RKO (cell line): Measurements from ENCODE around the gene LY9.

Experiments used
- DNase-seq: peaks from one replicate; pipeline ENCODE4 v3.0.0-alpha.2; 2016; ENCODE audit warnings: low spot score

The LY9 gene, protein sequence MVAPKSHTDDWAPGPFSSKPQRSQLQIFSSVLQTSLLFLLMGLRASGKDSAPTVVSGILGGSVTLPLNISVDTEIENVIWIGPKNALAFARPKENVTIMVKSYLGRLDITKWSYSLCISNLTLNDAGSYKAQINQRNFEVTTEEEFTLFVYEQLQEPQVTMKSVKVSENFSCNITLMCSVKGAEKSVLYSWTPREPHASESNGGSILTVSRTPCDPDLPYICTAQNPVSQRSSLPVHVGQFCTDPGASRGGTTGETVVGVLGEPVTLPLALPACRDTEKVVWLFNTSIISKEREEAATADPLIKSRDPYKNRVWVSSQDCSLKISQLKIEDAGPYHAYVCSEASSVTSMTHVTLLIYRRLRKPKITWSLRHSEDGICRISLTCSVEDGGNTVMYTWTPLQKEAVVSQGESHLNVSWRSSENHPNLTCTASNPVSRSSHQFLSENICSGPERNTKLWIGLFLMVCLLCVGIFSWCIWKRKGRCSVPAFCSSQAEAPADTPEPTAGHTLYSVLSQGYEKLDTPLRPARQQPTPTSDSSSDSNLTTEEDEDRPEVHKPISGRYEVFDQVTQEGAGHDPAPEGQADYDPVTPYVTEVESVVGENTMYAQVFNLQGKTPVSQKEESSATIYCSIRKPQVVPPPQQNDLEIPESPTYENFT

DNA sequence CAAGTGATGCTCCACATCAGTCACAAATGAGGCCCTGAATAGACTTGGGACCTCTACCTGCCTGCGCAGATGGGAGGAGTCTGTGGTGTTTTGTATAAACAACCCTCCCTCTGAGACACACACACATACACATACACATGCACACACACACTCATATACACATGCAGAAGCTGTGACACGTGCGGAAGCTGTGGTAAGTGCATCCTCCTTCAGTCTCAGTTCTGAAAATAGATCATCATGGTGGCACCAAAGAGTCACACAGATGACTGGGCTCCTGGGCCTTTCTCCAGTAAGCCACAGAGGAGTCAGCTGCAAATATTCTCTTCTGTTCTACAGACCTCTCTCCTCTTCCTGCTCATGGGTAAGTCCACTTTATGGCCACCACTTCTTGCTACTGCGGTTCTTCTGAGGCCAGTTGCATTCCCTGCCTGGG lies at the start of gene LY9:
Gene LY9, plus strand, starts transcription at position 224 of the 433 bp plus-strand sequence. Its CDS starts 14 bp downstream, at position 238.
- DNase-seq = no peak

DNA sequence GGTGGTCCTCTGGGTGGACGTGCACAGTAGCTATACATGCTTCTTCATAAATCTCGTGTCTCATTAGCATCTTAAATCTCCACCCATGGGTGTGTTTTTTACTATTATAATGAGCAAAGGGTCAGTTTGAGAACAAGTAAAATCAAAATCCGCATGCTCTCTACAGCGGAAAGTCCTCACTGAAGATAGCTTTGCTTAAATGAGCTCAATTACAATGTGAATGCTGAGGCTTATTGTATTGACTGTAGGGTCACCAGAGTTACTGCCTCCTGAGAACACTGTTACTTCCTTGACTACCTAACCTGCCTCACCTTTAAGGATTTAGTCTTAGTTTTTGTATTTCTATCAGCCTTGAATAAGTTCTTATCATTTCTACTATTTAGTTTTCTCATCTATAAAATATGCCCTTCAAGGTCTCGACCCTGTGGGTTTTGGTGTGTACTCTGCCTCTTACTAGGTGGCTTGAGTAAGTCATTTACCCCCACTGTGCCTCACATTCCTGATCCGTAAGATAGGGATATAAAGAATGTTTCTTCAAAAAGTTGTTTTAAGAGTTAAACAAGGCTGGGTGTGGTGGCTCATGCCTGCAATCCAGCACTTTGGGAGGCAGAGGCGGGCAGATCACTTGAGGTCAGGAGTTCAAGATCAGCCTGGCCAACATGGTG lies 49.0 kb upstream of the LY9 start:
- no peak for DNase-seq

DNA sequence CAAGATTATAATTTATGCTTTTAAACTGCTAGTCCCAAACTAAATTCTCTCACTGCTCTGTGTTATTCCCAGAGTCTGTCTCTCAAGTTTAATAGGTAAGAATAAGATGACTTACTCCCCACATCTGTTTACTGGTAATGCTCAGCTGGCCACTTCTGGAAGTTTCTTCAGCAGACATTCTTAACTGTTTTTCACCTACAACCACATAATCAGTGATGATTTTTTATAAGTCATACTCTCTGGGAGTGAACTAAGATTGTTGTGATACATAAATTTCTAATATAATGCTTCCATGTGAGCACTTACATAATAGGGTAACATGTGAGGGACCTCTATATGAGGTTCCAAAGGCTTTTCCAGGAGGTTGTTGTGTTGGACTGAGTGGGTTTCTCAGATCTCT lies 48.3 kb upstream of the LY9 start:
- no peak for DNase-seq

DNA sequence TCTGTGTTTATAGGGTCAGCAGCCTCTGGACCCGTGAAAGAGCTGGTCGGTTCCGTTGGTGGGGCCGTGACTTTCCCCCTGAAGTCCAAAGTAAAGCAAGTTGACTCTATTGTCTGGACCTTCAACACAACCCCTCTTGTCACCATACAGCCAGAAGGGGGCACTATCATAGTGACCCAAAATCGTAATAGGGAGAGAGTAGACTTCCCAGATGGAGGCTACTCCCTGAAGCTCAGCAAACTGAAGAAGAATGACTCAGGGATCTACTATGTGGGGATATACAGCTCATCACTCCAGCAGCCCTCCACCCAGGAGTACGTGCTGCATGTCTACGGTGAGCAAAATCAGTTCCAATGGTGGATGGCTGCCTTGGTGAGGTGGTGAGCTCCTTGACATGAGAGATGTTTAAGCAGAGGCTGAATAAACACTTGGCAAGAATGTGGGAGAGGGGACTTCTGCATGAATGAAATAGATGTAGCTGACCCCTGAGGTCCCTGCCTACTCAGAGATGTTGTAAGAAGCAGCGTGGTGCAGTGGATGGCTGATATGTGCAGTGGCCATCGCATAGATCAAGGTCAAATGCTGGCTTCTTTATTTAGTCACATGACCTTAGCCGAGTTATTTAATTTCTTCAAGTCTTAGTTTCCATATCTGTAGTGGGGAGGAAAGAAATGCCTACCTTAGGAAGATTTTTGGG lies 47.6 kb upstream of the LY9 start:
- no peak for DNase-seq

DNA sequence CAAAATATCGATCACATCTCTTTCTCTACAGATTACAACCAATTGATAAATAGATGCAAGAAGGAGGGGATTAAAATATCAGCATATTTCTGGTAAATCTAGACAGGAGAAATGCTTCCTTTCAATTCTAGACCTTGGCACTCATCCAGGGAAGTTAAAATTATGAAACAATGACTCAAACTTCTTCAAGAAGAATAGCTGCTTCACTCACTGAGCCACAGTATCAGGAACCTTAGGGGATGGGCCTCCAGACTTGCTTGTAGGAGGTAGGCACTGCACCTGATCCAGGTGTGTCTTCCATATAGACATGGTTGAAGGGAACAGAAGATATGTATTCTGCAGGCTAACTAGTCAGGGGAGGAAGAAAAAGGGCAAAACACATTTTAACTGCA lies 47.1 kb upstream of the LY9 start:
- no peak for DNase-seq

DNA sequence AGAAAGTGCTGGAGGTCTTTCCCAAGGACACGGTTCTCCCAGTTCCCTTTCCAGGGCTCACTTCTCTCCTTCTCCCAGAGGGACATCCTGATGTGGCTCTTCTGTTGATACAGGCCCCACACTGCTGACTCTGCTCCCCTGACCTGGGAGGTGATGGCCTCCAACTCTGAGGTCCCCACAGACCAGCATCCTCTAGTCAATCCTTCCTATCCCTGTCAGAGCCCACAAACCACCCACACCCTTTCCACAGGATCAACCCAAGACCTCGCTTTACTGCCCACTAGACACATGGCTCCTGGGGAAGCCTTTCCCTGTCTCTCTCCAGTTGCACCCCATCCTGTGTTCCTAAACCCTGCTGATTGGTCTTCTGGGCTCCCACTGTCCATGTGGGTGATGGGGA lies 45.4 kb upstream of the LY9 start:
- no peak for DNase-seq

DNA sequence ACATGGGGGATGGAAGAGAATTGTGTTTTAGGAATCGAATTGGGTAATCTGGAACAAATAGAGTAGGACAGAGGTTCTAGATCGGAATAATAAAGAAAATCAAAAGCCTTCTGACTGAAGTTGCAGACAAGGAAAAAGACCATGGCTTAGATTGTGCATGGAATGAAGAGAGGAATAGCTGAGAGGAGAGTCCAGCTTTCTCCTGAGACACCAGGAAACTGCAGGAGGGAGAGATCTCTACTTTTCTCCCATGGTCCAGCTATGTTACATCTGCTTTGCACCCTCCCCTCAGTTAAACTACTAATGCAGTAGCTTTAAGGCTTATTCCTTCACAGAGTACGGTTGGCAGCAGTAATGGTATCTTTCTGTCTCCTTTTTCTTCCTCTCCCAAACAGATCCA lies 43.6 kb upstream of the LY9 start:
- DNase-seq = no peak

DNA sequence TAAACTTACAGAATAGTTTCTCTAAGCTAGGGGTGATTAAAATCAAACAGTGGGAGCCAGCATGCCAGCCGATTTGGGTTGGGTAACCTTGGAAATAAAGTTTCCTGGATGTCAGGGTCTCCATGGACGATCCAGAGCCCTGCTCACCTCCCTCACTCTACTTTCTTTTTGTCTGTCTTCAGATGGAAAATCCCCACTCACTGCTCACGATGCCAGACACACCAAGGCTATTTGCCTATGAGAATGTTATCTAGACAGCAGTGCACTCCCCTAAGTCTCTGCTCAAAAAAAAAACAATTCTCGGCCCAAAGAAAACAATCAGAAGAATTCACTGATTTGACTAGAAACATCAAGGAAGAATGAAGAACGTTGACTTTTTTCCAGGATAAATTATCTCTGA lies 43.0 kb upstream of the LY9 start:
- no peak for DNase-seq

DNA sequence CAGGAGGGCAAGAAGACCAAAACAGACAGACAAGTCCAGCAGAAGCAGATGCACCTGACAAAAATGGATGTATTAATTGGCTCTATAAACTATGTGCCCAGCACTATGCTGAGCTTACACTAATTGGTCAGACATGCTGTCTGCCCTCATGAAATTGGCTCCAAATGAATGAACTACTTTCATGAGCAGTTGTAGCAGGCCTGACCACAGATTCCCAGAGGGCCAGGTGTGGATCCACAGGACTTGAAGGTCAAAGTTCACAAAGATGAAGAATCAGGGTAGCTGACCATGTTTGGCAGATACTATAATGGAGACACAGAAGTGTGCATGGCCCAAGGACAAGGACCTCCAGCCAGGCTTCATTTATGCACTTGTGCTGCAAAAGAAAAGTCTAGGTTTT lies 42.4 kb upstream of the LY9 start:
- no peak for DNase-seq

DNA sequence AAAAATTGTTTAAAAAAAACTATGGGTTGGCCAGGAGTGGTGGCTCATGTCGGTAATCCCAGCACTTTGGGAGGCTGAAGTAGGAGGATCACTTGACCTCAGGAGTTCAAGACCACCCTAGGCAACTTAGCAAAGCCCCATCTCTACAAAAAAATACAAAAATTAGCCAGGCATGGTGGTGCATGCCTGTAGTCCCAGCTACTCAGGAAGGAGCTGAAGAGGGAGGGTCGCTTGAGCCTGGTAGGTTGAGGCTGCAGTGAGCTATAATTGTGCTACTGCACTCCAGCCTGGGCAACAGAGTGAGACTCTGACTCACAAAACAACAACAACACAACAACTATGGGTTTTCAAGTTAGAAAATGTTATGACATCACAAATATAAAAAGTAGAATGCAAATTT lies 40.5 kb upstream of the LY9 start:
- no peak for DNase-seq

DNA sequence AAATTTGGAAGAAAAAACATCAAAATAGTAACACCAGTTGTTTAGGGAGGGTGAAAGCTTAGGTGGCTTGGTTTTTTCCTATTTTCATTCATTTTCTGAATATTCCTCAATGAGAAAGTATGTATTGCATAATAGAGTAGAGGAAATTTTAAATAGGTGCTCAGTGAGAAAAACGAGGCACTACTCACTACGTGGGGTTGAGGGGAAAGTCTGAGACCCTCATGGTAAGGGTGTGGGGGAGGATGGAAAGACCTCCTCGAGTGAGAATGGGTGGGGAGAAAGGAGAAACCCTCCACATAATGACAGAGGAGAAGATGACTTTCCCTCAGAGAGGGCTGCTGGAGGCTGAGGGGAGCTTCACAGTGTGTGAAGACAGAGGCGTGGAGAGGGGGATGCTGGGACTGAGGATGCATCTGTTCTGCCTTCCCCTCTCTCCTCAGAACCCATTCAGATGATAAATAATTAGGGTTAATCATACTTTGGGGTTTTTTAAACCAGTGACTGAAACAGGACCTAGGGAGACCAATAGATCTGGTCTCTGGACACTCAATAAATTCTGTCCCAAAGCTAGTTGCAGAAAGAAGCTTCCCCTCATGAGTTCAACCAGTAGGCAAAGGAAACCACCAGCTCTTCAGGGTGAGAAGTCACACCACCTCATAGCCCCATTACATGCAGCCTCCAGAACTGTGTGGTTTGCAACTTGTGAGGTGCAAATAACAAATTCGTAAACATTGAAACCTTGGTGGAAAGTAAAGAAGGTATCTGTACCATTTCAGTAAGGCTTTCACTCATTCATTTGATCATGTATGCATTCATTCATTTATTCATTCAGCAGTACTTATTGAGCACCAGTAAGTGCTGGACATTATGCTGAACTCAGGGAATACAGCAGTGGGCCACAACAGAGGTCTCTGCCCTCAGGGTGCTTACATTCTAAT lies 39.8 kb upstream of the LY9 start:
- DNase-seq = no peak

DNA sequence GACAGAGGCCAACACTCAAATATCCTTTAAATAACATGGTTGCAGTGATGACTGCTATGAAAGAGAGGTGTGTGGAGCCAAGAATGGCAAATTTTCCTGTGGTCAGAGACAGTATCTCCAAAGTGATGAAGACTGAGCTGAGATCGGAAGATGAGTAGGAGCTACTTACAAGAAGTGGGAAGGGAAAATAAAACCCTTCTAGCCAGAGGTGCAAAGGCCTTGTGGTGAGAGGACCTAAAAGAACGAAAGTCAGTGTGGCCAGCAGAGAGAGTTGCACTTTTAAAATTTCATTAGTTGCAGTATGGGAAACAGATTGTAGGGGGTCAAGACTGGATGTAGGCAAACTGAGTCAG lies 39.1 kb upstream of the LY9 start:
- no peak for DNase-seq

DNA sequence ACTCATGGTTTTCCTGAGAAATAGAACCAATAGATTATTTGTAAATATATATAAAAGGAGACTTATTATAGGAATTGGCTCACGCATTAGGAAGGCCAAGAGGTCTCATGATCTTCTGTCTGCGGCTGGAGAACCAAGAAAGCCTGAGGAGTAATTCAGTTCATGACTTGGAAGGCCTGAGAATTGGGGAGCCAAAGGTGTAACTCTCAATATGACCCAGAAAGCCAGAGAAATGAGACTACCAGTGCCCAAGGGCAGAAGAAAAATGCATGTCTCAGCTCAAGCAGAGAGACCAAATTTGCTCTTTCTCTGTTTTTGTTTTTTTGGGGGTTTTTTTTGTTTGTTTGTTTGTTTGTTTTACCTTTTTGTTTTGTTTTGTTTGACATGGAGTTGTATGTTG lies 37.5 kb upstream of the LY9 start:
- no peak for DNase-seq

DNA sequence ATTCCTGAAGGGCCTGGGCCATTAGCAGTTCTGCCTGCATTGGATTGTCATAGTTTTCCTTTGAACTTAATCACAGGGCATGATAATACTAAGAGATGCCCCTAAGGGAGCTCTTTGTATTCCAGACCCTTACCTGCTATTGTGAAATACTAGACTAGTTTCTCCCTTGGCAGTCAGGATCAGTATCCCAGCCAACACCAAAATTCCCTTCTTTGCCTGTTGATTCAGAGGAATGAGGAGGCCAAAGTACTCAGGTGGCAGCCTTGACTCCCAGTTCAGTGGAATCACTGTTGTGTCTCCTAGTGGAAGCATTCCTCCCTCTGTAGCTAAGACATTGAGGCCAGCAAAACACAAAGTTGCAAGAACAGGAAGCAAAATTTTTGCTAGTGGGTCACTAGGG lies 36.2 kb upstream of the LY9 start:
- no peak for DNase-seq

DNA sequence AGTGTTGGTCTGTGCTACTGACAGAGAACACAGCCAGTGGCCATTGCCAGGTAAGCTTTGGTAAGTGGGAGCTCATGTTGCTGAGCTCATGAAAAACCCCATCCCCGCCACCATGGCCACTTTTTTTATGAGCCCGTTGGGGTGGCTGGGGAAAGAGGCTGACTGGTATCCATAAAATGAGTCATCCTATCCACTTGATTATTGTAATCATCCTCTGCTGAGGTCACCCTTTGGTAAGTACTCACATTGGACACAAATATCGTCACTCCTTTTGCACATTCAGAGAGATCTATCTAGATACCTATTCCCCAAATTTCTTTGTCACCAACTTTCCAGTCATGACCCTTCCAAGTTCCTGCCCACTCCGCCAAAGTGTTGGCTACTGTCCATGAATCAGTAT lies 34.9 kb upstream of the LY9 start:
- no peak for DNase-seq

DNA sequence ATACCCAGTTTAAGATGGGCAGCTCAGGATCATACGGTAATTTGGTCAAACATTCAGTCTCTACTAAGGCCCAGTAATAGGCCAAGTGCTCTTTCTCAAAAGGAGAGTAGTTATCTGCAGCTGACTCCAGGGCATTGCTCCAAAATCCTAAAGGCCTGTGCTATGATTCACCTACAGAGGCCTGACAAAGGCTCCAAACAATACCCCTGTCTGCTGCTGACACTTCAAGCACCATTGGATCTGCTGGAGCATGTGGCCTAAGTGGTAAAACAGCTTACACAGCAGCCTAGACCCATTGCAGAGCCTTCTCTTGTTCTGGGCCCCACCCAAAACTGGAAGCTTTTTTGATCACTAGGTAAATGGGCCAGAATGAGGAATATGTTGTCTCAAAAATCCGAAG lies 34.1 kb upstream of the LY9 start:
- DNase-seq = no peak

DNA sequence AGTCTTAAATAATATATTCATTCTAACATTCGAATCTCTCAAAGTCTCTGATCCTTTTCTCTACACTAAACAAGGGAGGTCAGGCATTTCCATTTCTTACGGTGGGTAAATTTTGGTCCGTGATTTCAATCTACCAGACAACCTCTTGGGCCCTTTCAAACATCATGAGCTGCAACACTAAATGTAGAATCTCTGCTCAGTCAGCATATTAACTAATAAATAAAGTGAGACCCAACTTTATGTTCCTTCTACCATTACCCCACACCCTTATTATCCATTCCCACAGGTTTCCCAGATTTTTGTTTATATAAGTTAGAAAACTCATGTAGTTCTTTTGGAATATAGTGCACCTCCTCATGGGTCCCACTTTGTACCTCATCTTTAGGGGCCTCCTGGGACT lies 32.0 kb upstream of the LY9 start:
- DNase-seq = no peak

DNA sequence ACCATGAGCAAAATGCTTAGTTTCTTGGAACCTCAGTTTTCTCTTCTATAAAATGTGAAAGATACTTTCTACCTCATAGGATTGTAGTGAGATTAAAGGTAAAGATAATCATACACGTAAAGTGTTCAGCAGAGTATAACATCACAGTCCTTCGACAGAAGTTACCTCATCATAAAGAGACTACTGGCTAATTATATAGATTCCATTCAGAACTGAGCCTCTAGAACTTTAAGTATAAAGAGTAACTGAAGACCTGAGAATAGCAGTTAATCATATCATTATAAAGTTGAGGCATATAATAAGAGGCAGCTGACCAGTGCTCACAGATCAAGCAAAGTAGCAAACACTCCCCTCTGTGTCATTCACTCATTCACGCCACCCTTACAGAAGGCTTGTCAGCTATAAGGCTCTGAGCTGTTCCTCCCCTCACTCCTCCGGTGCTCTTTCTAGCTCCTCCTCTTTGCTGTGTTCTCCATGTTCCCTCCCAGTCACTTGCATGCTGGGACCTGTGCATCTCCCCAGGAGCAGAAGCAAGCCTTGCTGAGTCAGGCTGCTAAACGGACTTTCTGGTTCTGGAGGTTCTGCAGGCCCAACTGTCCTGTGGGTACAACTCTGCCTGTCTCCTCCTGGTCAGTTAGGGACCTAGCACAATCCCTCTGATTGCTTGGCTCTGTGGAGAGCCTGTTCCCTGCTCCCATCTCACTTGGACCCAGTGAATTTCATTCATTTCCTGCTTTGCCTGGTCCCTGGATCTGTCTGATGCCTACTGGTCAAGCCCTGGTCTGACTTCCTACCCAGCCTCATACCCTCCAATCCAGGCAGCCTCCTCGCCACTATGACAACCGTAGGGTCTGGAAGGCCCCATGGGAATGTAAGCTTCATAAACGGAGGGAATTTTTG lies 28.3 kb upstream of the LY9 start:
- DNase-seq = no peak

DNA sequence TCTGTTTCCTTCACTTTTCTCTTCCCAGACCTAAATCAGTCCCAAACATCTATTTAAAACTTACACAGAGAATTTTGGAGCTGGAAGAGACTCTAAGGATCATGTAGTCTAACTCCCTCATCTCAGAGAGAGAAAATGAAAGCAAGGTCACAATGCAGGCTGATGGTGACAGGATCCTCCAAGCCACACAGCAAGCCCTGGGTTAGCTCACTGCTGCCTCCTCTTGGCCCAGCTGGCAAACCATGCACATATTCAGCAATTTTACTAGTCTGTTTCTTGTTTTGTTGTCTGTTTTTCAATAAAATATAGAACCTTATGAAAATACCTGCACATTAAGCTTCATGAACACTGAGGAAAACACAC lies 27.7 kb upstream of the LY9 start:
- DNase-seq = no peak

DNA sequence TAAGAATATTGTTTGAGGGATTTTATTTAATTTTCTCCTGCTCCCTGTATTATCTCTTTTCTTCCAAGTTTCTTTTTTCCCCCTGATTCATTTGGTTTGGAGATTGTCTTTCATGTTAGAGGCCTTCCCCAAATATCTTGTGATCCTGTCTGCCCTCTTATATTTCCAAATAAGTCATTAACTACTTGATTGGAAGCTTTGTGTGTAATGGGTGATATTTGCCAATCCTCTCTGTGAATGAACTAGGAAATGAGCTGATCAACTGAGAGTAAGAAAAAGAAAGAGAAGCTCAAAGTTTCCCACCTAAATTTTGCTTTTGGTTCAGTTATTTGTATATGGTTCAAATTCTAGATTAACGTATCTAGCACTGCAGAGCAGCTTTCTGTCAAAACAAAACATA lies 23.6 kb upstream of the LY9 start:
- DNase-seq = no peak

DNA sequence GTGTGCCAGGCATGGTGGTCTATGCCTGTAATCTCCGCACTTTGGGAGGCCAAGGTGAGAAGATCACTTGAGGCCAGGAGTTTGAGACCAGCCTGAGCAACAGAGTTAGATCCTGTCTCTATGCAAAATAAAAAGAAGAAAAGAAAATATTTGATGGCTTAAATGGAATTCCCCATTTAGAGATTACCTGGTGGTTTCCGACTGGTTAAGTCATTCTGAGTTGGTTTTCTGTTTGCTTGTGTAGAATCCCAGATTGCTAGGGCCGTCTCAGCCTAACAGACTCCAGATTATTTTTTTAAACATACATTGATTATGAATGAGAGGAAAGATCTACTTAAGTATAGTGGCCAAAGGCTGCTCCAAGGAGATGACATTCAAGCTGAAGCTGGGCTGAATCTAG lies 22.9 kb upstream of the LY9 start:
- DNase-seq = no peak
